ENCODE measurements around the gene RBBP6.

The RBBP6 gene

DNA sequence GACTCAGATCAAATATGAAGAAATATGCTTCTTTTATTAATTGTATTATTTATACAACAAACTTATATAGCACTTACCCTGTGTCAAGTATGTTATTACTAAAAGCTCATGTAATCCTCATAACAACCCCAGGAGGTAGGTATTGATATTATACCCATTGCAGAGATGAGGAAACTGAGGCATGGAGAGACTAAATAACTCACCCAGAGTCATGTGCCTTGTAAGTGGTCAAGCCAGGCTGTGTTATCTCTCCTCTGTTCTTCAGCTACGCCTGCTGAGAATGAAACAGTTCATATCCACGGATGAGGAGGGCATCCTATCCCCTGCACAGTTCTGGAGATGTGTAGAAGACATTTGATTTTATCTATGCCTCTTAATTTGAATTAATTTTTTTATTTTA is 78.1 kb downstream of the RBBP6 start:
- no peak for DNase-seq (ENCODE audit: low read depth)
- no peak overlapping the region for H3K4me3 ChIP-seq (ENCODE audit: low read depth, low read length)
